CD4-positive, alpha-beta T cell (primary cell): ENCODE measurements around the gene ZFP36L2. TPM values are rescaled to one million over a fixed set of nuclear protein-coding genes. Genes with fewer than 3 reads are reported as not detected.

Experiments used
- ATAC-seq: fragments of 200-7000 bp; cut with Tn5 transposase; one replicate; pipeline ENCODE4 v1.10.0; 2022; ENCODE audit warnings: mild to moderate bottlenecking; ENCODE audit not compliant: poor library complexity
- CTCF ChIA-PET: fragments of 350-600 bp; sonication (Branson Sonifier 250); formaldehyde crosslinking; loops from one replicate; lab custom pipeline; 2021; ENCODE audit warnings: antibody characterized with exemption, inconsistent platforms; lab: Charles Lee
- POLR2A ChIA-PET: fragments of 350-600 bp; sonication (Branson Sonifier 250); formaldehyde crosslinking; loops from one replicate; lab custom pipeline; 2021; ENCODE audit warnings: antibody characterized with exemption, inconsistent platforms; lab: Charles Lee
- DNase-seq, 14 experiments: peaks; one replicate each; pipeline ENCODE4 v3.0.0-alpha.2; 2013 to 2020; ENCODE audit warnings: mixed read lengths in 2 of 14
- H3K27ac ChIP-seq, 2 donors: one replicate each; pipeline versions ENCODE4 v1.5.1 to v1.7.0; 2013; ENCODE audit warnings: low read length in 2 of 2, low read depth in 1 of 2, mild to moderate bottlenecking in 1 of 2
- H3K27me3 ChIP-seq, 2 experiments: 1 replicate in 1 of 2; 2 replicates in 1 of 2; pipeline versions ENCODE4 v1.6.1 to v1.7.0; 2013; ENCODE audit warnings: low read length in 2 of 2, control low read depth in 1 of 2, mild to moderate bottlenecking in 1 of 2, moderate library complexity in 1 of 2; ENCODE audit not compliant: insufficient read depth in 2 of 2, control insufficient read depth in 1 of 2
- H3K36me3 ChIP-seq: one replicate; pipeline ENCODE4 v1.6.1; 2013; ENCODE audit warnings: low read length, control low read depth; ENCODE audit not compliant: insufficient read depth
- H3K4me1 ChIP-seq: one replicate; pipeline ENCODE4 v1.6.1; 2013; ENCODE audit warnings: low read length, control low read depth; ENCODE audit not compliant: insufficient read depth
- H3K4me3 ChIP-seq: one replicate; pipeline ENCODE4 v1.5.1; 2013; ENCODE audit warnings: mild to moderate bottlenecking, low read length, moderate library complexity
- H3K9me3 ChIP-seq, 2 experiments: 1 replicate in 1 of 2; 2 replicates in 1 of 2; pipeline versions ENCODE4 v1.6.1 to v1.7.0; 2013; ENCODE audit warnings: low read length in 2 of 2, mild to moderate bottlenecking in 2 of 2, control low read depth in 1 of 2, moderate library complexity in 1 of 2; ENCODE audit not compliant: control insufficient read depth in 1 of 2, insufficient read depth in 1 of 2
- H3K27ac Mint-ChIP-seq: one replicate; pipeline ENCODE4 v1.8.0; 2020; ENCODE audit warnings: mixed read lengths
- H3K27me3 Mint-ChIP-seq: one replicate; pipeline ENCODE4 v1.8.0; 2021; ENCODE audit warnings: mixed read lengths
- H3K36me3 Mint-ChIP-seq: one replicate; pipeline ENCODE4 v1.8.0; 2021; ENCODE audit warnings: low read depth, mixed read lengths
- H3K4me1 Mint-ChIP-seq: one replicate; pipeline ENCODE4 v1.8.0; 2021; ENCODE audit warnings: low read depth, mixed read lengths
- H3K4me3 Mint-ChIP-seq: one replicate; pipeline ENCODE4 v1.8.0; 2020; ENCODE audit warnings: mild to moderate bottlenecking, mixed read lengths
- H3K9me3 Mint-ChIP-seq: one replicate; pipeline ENCODE4 v1.8.0; 2020; ENCODE audit warnings: mixed read lengths
- CTCF ChIP-seq: fragments of 200-600 bp; IDR thresholded peaks from one replicate; pipeline ENCODE4 v1.8.0; 2022; ENCODE audit warnings: antibody characterized with exemption, mild to moderate bottlenecking
- intact Hi-C, 2 experiments: fragments of 100-400 bp; cut with DNase I in 1 of 2; cut with micrococcal nuclease in 1 of 2; formaldehyde crosslinking; loops; one replicate each; pipeline versions ENCODE4 v1.15.1 to v1.9.0; 2023 to 2025; cut with DNase I, micrococcal nuclease
- total RNA-seq, 174 experiments: library from RNA in 2 of 174; stranded (reverse) in 2 of 174; gene quantifications; one replicate each; pipeline ENCODE4 v1.2.3 and lab custom pipeline; 2021 to 2026

Gene ZFP36L2
- total RNA-seq, 2 experiments from 2014 or later, result 1,602 to 1,631 TPM

GRCh38 chr2:43194121-43194869 is 32.1 kb downstream of the ZFP36L2 start:
- ChIA-PET POLR2A (interaction anchor here (0.9 to 20.9 kb wide), 14 partner anchors 8 to 65 kb away, joined by 3 to 506 read pairs (median 10); partner anchors contain the start of gene ZFP36L2), CTCF (interaction anchor here (0.7 to 3.3 kb wide), 11 partner anchors 17 to 68 kb away, joined by 3 to 24 read pairs (median 4); no protein-coding TSS in a partner anchor)
- no peak for TF ChIP-seq CTCF
- no peak for ATAC-seq
- intact Hi-C loops, result loop anchor here in 1 of 2 experiments (1.0 kb wide), 1 partner anchor 19 kb away; no protein-coding TSS in a partner anchor
- H3K9me3 Mint-ChIP-seq, result no peaks in the 10 kb centered on the region
- H3K36me3 Mint-ChIP-seq, result no peaks in the 10 kb centered on the region
- H3K4me1 Mint-ChIP-seq, result peaks cover 55% of the 10 kb centered on the region
- Histone ChIP-seq H3K4me3 (peak overlapping the region; percentile 57), H3K4me1 (peaks cover 88% of the 10 kb centered on the region), H3K9me3 (no peaks in the 10 kb centered on the region), H3K27ac (peak overlapping the region; percentile 88 to 97), H3K36me3 (no peaks in the 10 kb centered on the region), H3K27me3 (no peaks in the 10 kb centered on the region)
- peak overlapping the region; percentile 94 for H3K27ac Mint-ChIP-seq
- H3K4me3 Mint-ChIP-seq, result peak overlapping the region; percentile 82
- H3K27me3 Mint-ChIP-seq, result no peaks in the 10 kb centered on the region
- DNase-seq, result peak in 1 of 14 experiments; percentile 35

GRCh38 chr2:43193652-43194120 is 32.7 kb downstream of the ZFP36L2 start:
- Histone ChIP-seq H3K27ac (peak overlapping the region; percentile 88 to 97), H3K9me3 (no peaks in the 10 kb centered on the region), H3K36me3 (no peaks in the 10 kb centered on the region), H3K4me1 (peaks cover 92% of the 10 kb centered on the region), H3K27me3 (no peaks in the 10 kb centered on the region), H3K4me3 (peak overlapping the region; percentile 57)
- no peak for TF ChIP-seq CTCF
- Mint-ChIP-seq H3K36me3 (no peaks in the 10 kb centered on the region), H3K27ac (peak overlapping the region; percentile 94), H3K4me1 (peaks cover 61% of the 10 kb centered on the region), H3K27me3 (no peaks in the 10 kb centered on the region), H3K4me3 (peak overlapping the region; percentile 82), H3K9me3 (no peaks in the 10 kb centered on the region)
- intact Hi-C loops, result loop anchor here in 1 of 2 experiments (1.0 to 2.0 kb wide), 2 partner anchors 18 to 57 kb away; no protein-coding TSS in a partner anchor
- ATAC-seq, result no peak
- no peak for DNase-seq
- CTCF ChIA-PET, result interaction anchor here (0.7 to 3.3 kb wide), 5 partner anchors 24 to 36 kb away, joined by 3 to 24 read pairs (median 5); no protein-coding TSS in a partner anchor
- POLR2A ChIA-PET, result interaction anchor here (0.9 to 20.9 kb wide), 8 partner anchors 10 to 59 kb away, joined by 3 to 506 read pairs (median 21); partner anchors contain the start of gene ZFP36L2

GRCh38 chr2:43192744-43193651 is 33.4 kb downstream of the ZFP36L2 start:
- intact Hi-C loops, result loop anchor here in 1 of 2 experiments (2.0 kb wide), 1 partner anchor 56 kb away; no protein-coding TSS in a partner anchor
- POLR2A ChIA-PET, result interaction anchor here (0.6 to 20.9 kb wide), 12 partner anchors 10 to 64 kb away, joined by 3 to 506 read pairs (median 11); partner anchors contain the start of gene ZFP36L2

More at GRCh38 chr2:43192744-43193651, 33.4 kb downstream of the ZFP36L2 start:
- CTCF ChIA-PET, result interaction anchor here (0.7 to 3.3 kb wide), 10 partner anchors 14 to 65 kb away, joined by 3 to 24 read pairs (median 4); no protein-coding TSS in a partner anchor
- DNase-seq, result peak in 1 of 14 experiments; percentile 52
- Mint-ChIP-seq H3K27ac (peak overlapping the region; percentile 94), H3K36me3 (no peaks in the 10 kb centered on the region), H3K9me3 (no peaks in the 10 kb centered on the region), H3K27me3 (no peaks in the 10 kb centered on the region), H3K4me3 (peak overlapping the region; percentile 82), H3K4me1 (peaks cover 65% of the 10 kb centered on the region)
- Histone ChIP-seq H3K4me3 (peak overlapping the region; percentile 57), H3K9me3 (no peaks in the 10 kb centered on the region), H3K36me3 (no peaks in the 10 kb centered on the region), H3K27me3 (no peaks in the 10 kb centered on the region), H3K4me1 (peaks cover 90% of the 10 kb centered on the region), H3K27ac (peak overlapping the region; percentile 88 to 97)
- TF ChIP-seq CTCF, result no peak
- ATAC-seq, result no peak
